OCI-LY7 (cell line): Measurements from ENCODE around the gene IQCK.

Source experiments
- CTCF ChIP-seq: fragments of 200-600 bp; sonication (generic); conservative IDR thresholded peaks from 2 replicates; pipeline ENCODE4 v1.5.1; 2014; ENCODE audit warnings: mild to moderate bottlenecking, antibody characterized with exemption, low read length, moderate library complexity, mixed read lengths
- EZH2phosphoT487 ChIP-seq: fragments of 200-600 bp; sonication (generic); IDR thresholded peaks from 2 replicates; pipeline ENCODE4 v1.6.1; 2018; ENCODE audit warnings: low read depth, borderline replicate concordance, mild to moderate bottlenecking, mixed run types, antibody characterized with exemption, low read length, moderate library complexity, mixed read lengths

- TF ChIP-seq CTCF (no peak), EZH2phosphoT487 (no peak)
These were observed 30.8 kb upstream of the IQCK start for GRCh38 chr16:19687279-19687678.
